ENCODE results near the gene MRPL11. TPM values are rescaled to one million over a fixed set of nuclear protein-coding genes. Genes with fewer than 3 reads are reported as not detected.
A peak's percentile ranks its signal among the peaks of the same experiment; 100 is the strongest.

The MRPL11 gene
- total and polyA plus RNA-seq, 2 of the 13 experiments (the other 11 are each of a cell fraction or from before 2014, with no cell fraction given) = 72.9 to 176 TPM

DNA sequence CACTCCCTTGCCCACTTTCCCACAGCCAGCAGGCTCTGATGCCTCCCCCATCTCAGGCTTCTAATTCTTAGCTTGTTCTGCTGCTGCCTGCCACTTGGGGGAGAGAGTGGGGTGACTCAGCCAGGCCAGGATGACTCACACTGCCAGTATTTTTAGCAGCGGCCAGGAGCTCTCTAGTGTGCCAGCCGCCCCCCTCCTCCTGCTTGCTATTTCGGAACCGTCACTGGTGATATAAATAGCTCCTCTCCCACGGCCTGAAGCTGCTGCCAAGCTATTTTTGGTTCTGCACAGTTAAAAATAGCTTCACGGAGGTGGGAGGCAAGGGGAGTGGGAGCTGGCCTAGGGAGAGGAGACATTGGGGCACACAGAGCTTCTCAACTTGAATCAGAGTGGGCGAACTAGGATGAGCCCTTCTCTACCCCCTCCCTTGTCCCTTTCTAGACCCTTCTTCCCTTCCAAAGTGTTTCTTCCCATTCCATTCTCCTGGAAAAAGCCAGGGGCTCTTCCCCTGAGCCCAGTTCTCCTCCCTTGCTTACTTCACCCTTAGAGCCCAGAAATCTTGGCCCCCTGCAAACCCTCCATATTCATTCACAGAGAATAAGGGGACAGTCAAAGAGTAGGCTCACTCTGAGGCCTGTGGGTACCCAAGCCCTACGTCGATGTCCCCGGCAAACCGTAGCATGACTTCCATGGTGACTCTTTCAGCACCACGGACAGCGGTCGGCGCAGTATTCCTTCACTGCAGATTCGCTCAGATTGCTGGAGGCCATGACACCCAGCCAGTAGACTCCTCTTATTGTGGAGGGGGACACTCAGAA is 20.3 kb downstream of the MRPL11 start (continued):
- TF ChIP-seq CREM (IDR thresholded peaks at IDR 0.05) (no peak), CREM (CRISPR knock-in tag; IDR thresholded peaks at IDR 0.05) (no peak), TAF1 (CRISPR knock-in tag; IDR thresholded peaks at IDR 0.05) (peak; percentile 24; the same call in 1 of the 2 replicates), MXD4 (CRISPR knock-in tag; IDR thresholded peaks at IDR 0.05) (peak; percentile 46; the same call in 1 of the 2 replicates), TFAP4 (IDR thresholded peaks at IDR 0.05; ENCODE audit: borderline replicate concordance, low read depth) (no peak), ARID3A (IDR thresholded peaks at IDR 0.05; ENCODE audit: low read depth, low read length) (no peak), SALL1 (CRISPR knock-in tag; IDR thresholded peaks at IDR 0.05) (peak; percentile 92), NFYB (CRISPR knock-in tag; IDR thresholded peaks at IDR 0.05) (0 out of 2 replicates have a peak, but pooled peaks have one; percentile 11), ZNF12 (CRISPR knock-in tag; IDR thresholded peaks at IDR 0.05) (peak; percentile 77; the same call in 1 of the 2 replicates), ZNF564 (CRISPR knock-in tag; IDR thresholded peaks at IDR 0.05) (no peak), JARID2 (CRISPR knock-in tag; IDR thresholded peaks at IDR 0.05; ENCODE audit: insufficient replicate concordance) (no peak), MED1 (CRISPR knock-in tag; IDR thresholded peaks at IDR 0.05) (peak; percentile 66), ZNF337 (CRISPR knock-in tag; IDR thresholded peaks at IDR 0.05; ENCODE audit: borderline replicate concordance, low read depth) (no peak), PCBP2 (optimal IDR thresholded peaks at IDR 0.05; ENCODE audit: low read depth, low read length, poor library complexity, severe bottlenecking) (no peak), U2AF1 (optimal IDR thresholded peaks at IDR 0.05; ENCODE audit: low read depth, low read length) (no peak), ZNF841 (CRISPR knock-in tag; IDR thresholded peaks at IDR 0.05; ENCODE audit: borderline replicate concordance) (peak; percentile 78; the same call in 1 of the 2 replicates), MTF2 (CRISPR knock-in tag; IDR thresholded peaks at IDR 0.05; ENCODE audit: borderline replicate concordance) (no peak), MAF1 (CRISPR knock-in tag; IDR thresholded peaks at IDR 0.05; ENCODE audit: borderline replicate concordance) (peak; percentile 94), KAT2B (IDR thresholded peaks at IDR 0.05; ENCODE audit: borderline replicate concordance, low read depth, low read length) (no peak), FOXK2 (IDR thresholded peaks at IDR 0.05) (no peak), SPEN (CRISPR knock-in tag; IDR thresholded peaks at IDR 0.05; ENCODE audit: low read depth) (peak; percentile 53; the same call in 1 of the 2 replicates), ZNF605 (CRISPR knock-in tag; IDR thresholded peaks at IDR 0.05) (no peak; the same call in 1 of the 2 replicates), BCLAF1 (IDR thresholded peaks at IDR 0.05) (no peak)
- TF ChIP-seq, protein P1, sequence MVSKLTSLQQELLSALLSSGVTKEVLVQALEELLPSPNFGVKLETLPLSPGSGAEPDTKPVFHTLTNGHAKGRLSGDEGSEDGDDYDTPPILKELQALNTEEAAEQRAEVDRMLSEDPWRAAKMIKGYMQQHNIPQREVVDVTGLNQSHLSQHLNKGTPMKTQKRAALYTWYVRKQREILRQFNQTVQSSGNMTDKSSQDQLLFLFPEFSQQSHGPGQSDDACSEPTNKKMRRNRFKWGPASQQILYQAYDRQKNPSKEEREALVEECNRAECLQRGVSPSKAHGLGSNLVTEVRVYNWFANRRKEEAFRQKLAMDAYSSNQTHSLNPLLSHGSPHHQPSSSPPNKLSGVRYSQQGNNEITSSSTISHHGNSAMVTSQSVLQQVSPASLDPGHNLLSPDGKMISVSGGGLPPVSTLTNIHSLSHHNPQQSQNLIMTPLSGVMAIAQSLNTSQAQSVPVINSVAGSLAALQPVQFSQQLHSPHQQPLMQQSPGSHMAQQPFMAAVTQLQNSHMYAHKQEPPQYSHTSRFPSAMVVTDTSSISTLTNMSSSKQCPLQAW (CRISPR knock-in tag; IDR thresholded peaks at IDR 0.05) = peak; percentile 40; the same call in 1 of the 2 replicates

Measured in HepG2 (cell line).